ENCODE measurements around the gene SMPD2.

Gene SMPD2

DNA sequence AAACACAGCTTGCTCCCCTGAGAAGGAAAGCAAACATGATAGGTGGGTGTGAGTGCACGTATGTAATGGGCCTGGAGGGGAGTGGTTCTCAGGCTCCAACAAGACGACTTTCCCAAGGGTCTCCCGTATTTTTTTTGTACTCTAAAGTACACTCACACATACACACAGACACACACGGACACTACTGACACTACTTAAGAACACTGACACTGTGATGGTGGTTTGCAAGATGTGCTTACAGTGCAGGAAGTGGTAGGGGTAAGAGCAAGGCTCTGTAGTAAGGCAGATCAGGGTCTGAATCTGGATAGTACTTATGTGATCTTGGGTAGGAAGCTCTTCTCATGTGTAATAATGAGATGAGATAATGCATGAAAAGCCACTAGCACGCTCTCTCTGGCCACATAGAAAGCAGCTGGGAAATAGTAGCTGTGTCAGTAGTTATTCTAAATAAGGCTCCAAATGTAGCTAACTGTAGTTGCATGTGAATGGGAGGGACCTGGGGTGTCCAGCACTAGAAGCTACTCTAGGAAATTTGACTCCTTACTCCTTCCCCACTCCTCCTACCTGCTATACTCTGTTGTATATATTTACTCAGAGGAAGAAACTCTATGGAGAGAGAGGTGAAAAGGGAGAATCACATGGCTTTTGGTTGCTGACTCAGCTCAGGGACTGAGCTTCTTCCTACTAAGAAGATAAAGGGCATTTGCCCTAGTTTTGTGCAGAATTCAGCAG lies 50.8 kb downstream of the SMPD2 start:
- peak overlapping the region; percentile 65 for H3K27ac ChIP-seq
- no peak overlapping the region for H3K9ac ChIP-seq
- peak overlapping the region; percentile 29 for H3K4me3 ChIP-seq (ENCODE audit: low read depth, low read length)

More for the DNA sequence above, 50.8 kb downstream of the SMPD2 start:
- Histone ChIP-seq H3K27me3 (ENCODE audit: control insufficient read depth, insufficient read depth, low read length) (no peaks in the 10 kb centered on the region), H3K4me2 (ENCODE audit: low read length) (peak overlapping the region; percentile 46), H3K4me1 (peaks cover 19% of the 10 kb centered on the region), H3K79me2 (no peaks in the 10 kb centered on the region), H3K36me3 (ENCODE audit: control insufficient read depth, insufficient read depth, low read length) (no peaks in the 10 kb centered on the region), H2AFZ (peak overlapping the region; percentile 69), H3K9me3 (ENCODE audit: control insufficient read depth, low read length) (no peaks in the 10 kb centered on the region)
- no peak for TF ChIP-seq CTCF (IDR thresholded peaks at IDR 0.05)

Measured in parathyroid adenoma (tissue), 2 donors.